ENCODE results near the gene KRT82. TPM values are rescaled to one million over a fixed set of nuclear protein-coding genes. Genes with fewer than 3 reads are reported as not detected.
A peak's percentile ranks its signal among the peaks of the same experiment; 100 is the strongest.

Gene KRT82
- polyA plus RNA-seq, 1 of the 3 experiments (the other 2 are of a cell fraction), result not detected

- Histone ChIP-seq H3K9me2 (no peaks in the 10 kb centered on the region), H3K4me1 (ENCODE audit: control insufficient read depth in 1 of 2, insufficient read depth in 2 of 2, low read depth in 1 of 2, low read length in 1 of 2) (peaks cover 0 to 7% of the 10 kb centered on the region in 2 experiments; a peak in 1 of 4 replicates), H3K9me3 (no peaks in the 10 kb centered on the region), H3K9ac (no peak overlapping the region), H3F3A (replicated peaks; ENCODE audit: insufficient read depth) (no peaks in the 10 kb centered on the region), H3K4me2 (no peak overlapping the region), H3K4me3 (ENCODE audit: low read depth in 2 of 2, low read length in 1 of 2) (no peak overlapping the region), H3K79me2 (ENCODE audit: insufficient read depth) (no peaks in the 10 kb centered on the region), H3K36me3 (replicated peaks in 1 of 2; ENCODE audit: control insufficient read depth in 1 of 2, insufficient read depth in 2 of 2, low read length in 1 of 2) (no peaks in the 10 kb centered on the region), H2AFZ (ENCODE audit: low read depth) (no peak overlapping the region), H3K27ac (ENCODE audit: low read depth in 2 of 2, low read length in 1 of 2) (no peak overlapping the region), H3K27me3 (ENCODE audit: insufficient read depth) (peaks cover 46% of the 10 kb centered on the region; the same call in 1 of the 2 replicates), H4K20me1 (ENCODE audit: insufficient read depth) (no peaks in the 10 kb centered on the region)
- ChIA-PET POLR2A (no interaction called here), CTCF (interaction anchor here (0.6 to 3.5 kb wide), 16 partner anchors 10 to 494 kb away, joined by 3 to 14 read pairs (median 3); partner anchors contain the start of gene KRT75)
- TF ChIP-seq NFIC (IDR thresholded peaks at IDR 0.05; ENCODE audit: borderline replicate concordance) (no peak), TEAD4 (IDR thresholded peaks at IDR 0.05; ENCODE audit: borderline replicate concordance, insufficient read depth) (no peak), USF2 (IDR thresholded peaks at IDR 0.05; ENCODE audit: borderline replicate concordance, low read depth, low read length) (no peak), RAD21 (IDR thresholded peaks at IDR 0.05; ENCODE audit: low read length) (peak; percentile 44)
- TF ChIP-seq, protein P1, sequence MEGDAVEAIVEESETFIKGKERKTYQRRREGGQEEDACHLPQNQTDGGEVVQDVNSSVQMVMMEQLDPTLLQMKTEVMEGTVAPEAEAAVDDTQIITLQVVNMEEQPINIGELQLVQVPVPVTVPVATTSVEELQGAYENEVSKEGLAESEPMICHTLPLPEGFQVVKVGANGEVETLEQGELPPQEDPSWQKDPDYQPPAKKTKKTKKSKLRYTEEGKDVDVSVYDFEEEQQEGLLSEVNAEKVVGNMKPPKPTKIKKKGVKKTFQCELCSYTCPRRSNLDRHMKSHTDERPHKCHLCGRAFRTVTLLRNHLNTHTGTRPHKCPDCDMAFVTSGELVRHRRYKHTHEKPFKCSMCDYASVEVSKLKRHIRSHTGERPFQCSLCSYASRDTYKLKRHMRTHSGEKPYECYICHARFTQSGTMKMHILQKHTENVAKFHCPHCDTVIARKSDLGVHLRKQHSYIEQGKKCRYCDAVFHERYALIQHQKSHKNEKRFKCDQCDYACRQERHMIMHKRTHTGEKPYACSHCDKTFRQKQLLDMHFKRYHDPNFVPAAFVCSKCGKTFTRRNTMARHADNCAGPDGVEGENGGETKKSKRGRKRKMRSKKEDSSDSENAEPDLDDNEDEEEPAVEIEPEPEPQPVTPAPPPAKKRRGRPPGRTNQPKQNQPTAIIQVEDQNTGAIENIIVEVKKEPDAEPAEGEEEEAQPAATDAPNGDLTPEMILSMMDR (IDR thresholded peaks at IDR 0.05), result peak; percentile 62
- DNase-seq, result peak; percentile 44
- 47% methylated on average over 9 of the region's 11 CpGs for WGBS (ENCODE audit: low lambda C conversion rate)
Measured at GRCh38 chr12:52390739-52391617, 15.2 kb downstream of the KRT82 start.

GRCh38 chr12:52389313-52390207 is 16.6 kb downstream of the KRT82 start:
- no peaks in the 10 kb centered on the region for H3K9me2 ChIP-seq
- peaks cover 60% of the 10 kb centered on the region; the same call in 1 of the 2 replicates for H3K27me3 ChIP-seq (ENCODE audit: insufficient read depth)
- H3K36me3 ChIP-seq (replicated peaks in 1 of 2; ENCODE audit: control insufficient read depth in 1 of 2, insufficient read depth in 2 of 2, low read length in 1 of 2), result no peaks in the 10 kb centered on the region
- H3K4me1 ChIP-seq (ENCODE audit: control insufficient read depth in 1 of 2, insufficient read depth in 2 of 2, low read depth in 1 of 2, low read length in 1 of 2), result peaks cover 0 to 7% of the 10 kb centered on the region in 2 experiments; a peak in 1 of 4 replicates
- H3K79me2 ChIP-seq (ENCODE audit: insufficient read depth), result no peaks in the 10 kb centered on the region
- POLR2A ChIA-PET, result no interaction called here
- H3K27ac ChIP-seq (ENCODE audit: low read depth in 2 of 2, low read length in 1 of 2), result no peak overlapping the region
- H3K9me3 ChIP-seq, result no peaks in the 10 kb centered on the region
- no peak overlapping the region for H3K9ac ChIP-seq
- WGBS (ENCODE audit: low lambda C conversion rate), result 41% methylated on average over 8 of the region's 9 CpGs
- no peaks in the 10 kb centered on the region for H3F3A ChIP-seq (replicated peaks; ENCODE audit: insufficient read depth)
- DNase-seq, result no peak
- no peak overlapping the region for H2AFZ ChIP-seq (ENCODE audit: low read depth)
- H3K4me2 ChIP-seq, result no peak overlapping the region
- CTCF ChIA-PET, result interaction anchor here (0.8 to 3.5 kb wide), 3 partner anchors 9 to 17 kb away, joined by 4 to 14 read pairs (median 4); no protein-coding TSS in a partner anchor
- H3K4me3 ChIP-seq (ENCODE audit: low read depth in 2 of 2, low read length in 1 of 2), result no peak overlapping the region
- H4K20me1 ChIP-seq (ENCODE audit: insufficient read depth), result no peaks in the 10 kb centered on the region
- TF ChIP-seq TCF12 (IDR thresholded peaks at IDR 0.05), result no peak
- TF ChIP-seq RXRA (IDR thresholded peaks at IDR 0.05; ENCODE audit: borderline replicate concordance, low read depth), result no peak
- no peak for TF ChIP-seq JUND (IDR thresholded peaks at IDR 0.05)
- no peak for TF ChIP-seq YY1 (IDR thresholded peaks at IDR 0.05; ENCODE audit: low read depth)
- TF ChIP-seq SIN3A (IDR thresholded peaks at IDR 0.05; ENCODE audit: borderline replicate concordance, low read depth, low read length), result no peak
- no peak for TF ChIP-seq CHD2 (IDR thresholded peaks at IDR 0.05; ENCODE audit: low read length, partially characterized antibody)
- TF ChIP-seq, protein P1 (IDR thresholded peaks at IDR 0.05), result no peak
- TF ChIP-seq USF2 (IDR thresholded peaks at IDR 0.05; ENCODE audit: borderline replicate concordance, low read depth, low read length), result no peak
- TF ChIP-seq FOSL2 (IDR thresholded peaks at IDR 0.05; ENCODE audit: borderline replicate concordance, low read depth), result no peak
- no peak for TF ChIP-seq SMC3 (IDR thresholded peaks at IDR 0.05; ENCODE audit: low read depth, low read length)
- TF ChIP-seq RCOR1 (IDR thresholded peaks at IDR 0.05; ENCODE audit: low read length), result no peak
- TF ChIP-seq TAF1 (IDR thresholded peaks at IDR 0.05; ENCODE audit: borderline replicate concordance, low read depth, low read length), result no peak
- no peak for TF ChIP-seq TEAD4 (IDR thresholded peaks at IDR 0.05; ENCODE audit: borderline replicate concordance, insufficient read depth)
- TF ChIP-seq IRF3 (IDR thresholded peaks at IDR 0.05; ENCODE audit: low read depth, low read length), result no peak

All from SK-N-SH (cell line).